Esophagus (tissue), 2 donors: Measurements from ENCODE around the gene RIMBP2. TPM values are rescaled to one million over a fixed set of nuclear protein-coding genes. Genes with fewer than 3 reads are reported as not detected.

Source experiments
- H3K27ac ChIP-seq, 2 donors: one replicate each; pipeline ENCODE4 v1.5.1; 2013; ENCODE audit warnings: low read depth in 2 of 2, mild to moderate bottlenecking in 2 of 2, inconsistent platforms in 1 of 2, low read length in 1 of 2, moderate library complexity in 1 of 2
- H3K27me3 ChIP-seq, 2 donors: one replicate each; pipeline ENCODE4 v1.6.1; 2013; ENCODE audit warnings: low read length in 2 of 2, control low read depth in 1 of 2, mild to moderate bottlenecking in 1 of 2; ENCODE audit not compliant: insufficient read depth in 2 of 2, control insufficient read depth in 1 of 2
- H3K36me3 ChIP-seq, 2 donors: one replicate each; pipeline ENCODE4 v1.6.1; 2013; ENCODE audit warnings: low read length in 1 of 2; ENCODE audit not compliant: control insufficient read depth in 2 of 2, insufficient read depth in 2 of 2
- H3K4me1 ChIP-seq, 2 donors: one replicate each; pipeline ENCODE4 v1.6.1; 2013; ENCODE audit warnings: low read length in 1 of 2; ENCODE audit not compliant: control insufficient read depth in 2 of 2, insufficient read depth in 2 of 2
- H3K4me3 ChIP-seq, 2 donors: one replicate each; pipeline ENCODE4 v1.5.1; 2013; ENCODE audit warnings: low read length in 2 of 2, mild to moderate bottlenecking in 2 of 2, low read depth in 1 of 2, moderate library complexity in 1 of 2
- H3K9me3 ChIP-seq, 2 donors: one replicate each; pipeline ENCODE4 v1.6.1; 2013; ENCODE audit warnings: mild to moderate bottlenecking in 2 of 2, low read depth in 1 of 2, low read length in 1 of 2, moderate library complexity in 1 of 2; ENCODE audit not compliant: control insufficient read depth in 2 of 2, insufficient read depth in 1 of 2
- WGBS, 2 donors: extraction: QIAGEN DNeasy Blood & Tissue Kit; methylation state at CpG; one replicate each; pipeline ENCODE4 v1.1.7; 2013; 5-methylcytosine and 5-hydroxymethylcytosine counted together
- polyA plus RNA-seq, 2 donors: library from polyadenylated mRNA; stranded (reverse); fragments of 200-250 nt; gene quantifications; one replicate each; pipeline ENCODE4 v1.2.3, GENCODE V29; 2013
- donor health status: healthy with polysubstance abuse.
- donor health status: Bipolar disorder and iron deficiency.

Gene RIMBP2
- polyA plus RNA-seq, 2 donors: 0.20 to 0.69 TPM

GRCh38 chr12:130421896-130422295, 294.2 kb downstream of the RIMBP2 start:
- H3K27ac ChIP-seq: no peak overlapping the region
- no peaks in the 10 kb centered on the region for H3K36me3 ChIP-seq
- WGBS, 2 donors: 60 to 62% methylated on average over 6 of the region's 6 CpGs
- no peaks in the 10 kb centered on the region for H3K27me3 ChIP-seq
- no peak overlapping the region for H3K4me3 ChIP-seq
- H3K9me3 ChIP-seq: no peaks in the 10 kb centered on the region
- no peaks in the 10 kb centered on the region for H3K4me1 ChIP-seq

GRCh38 chr12:130420071-130420470, 296.0 kb downstream of the RIMBP2 start:
- no peaks in the 10 kb centered on the region for H3K9me3 ChIP-seq
- WGBS, 2 donors: 65 to 81% methylated on average over 4 of the region's 4 CpGs
- no peaks in the 10 kb centered on the region for H3K4me1 ChIP-seq
- no peak overlapping the region for H3K4me3 ChIP-seq
- no peaks in the 10 kb centered on the region for H3K27me3 ChIP-seq
- H3K27ac ChIP-seq: no peak overlapping the region
- H3K36me3 ChIP-seq: no peaks in the 10 kb centered on the region

GRCh38 chr12:130419116-130419515, 297.0 kb downstream of the RIMBP2 start:
- H3K4me3 ChIP-seq: no peak overlapping the region
- H3K36me3 ChIP-seq: no peaks in the 10 kb centered on the region
- H3K9me3 ChIP-seq: no peaks in the 10 kb centered on the region
- no peaks in the 10 kb centered on the region for H3K4me1 ChIP-seq
- H3K27me3 ChIP-seq: no peaks in the 10 kb centered on the region
- 62 to 70% methylated on average over 6 of the region's 6 CpGs for WGBS, 2 donors
- no peak overlapping the region for H3K27ac ChIP-seq

GRCh38 chr12:130418251-130418650, 297.8 kb downstream of the RIMBP2 start:
- Histone ChIP-seq H3K9me3 (no peaks in the 10 kb centered on the region), H3K4me1 (no peaks in the 10 kb centered on the region), H3K36me3 (no peaks in the 10 kb centered on the region), H3K4me3 (no peak overlapping the region), H3K27me3 (no peaks in the 10 kb centered on the region), H3K27ac (no peak overlapping the region)
- WGBS, 2 donors: 66 to 70% methylated on average over 3 of the region's 3 CpGs

GRCh38 chr12:130414381-130414780, 301.7 kb downstream of the RIMBP2 start:
- Histone ChIP-seq H3K27me3 (no peaks in the 10 kb centered on the region), H3K4me3 (no peak overlapping the region), H3K36me3 (no peaks in the 10 kb centered on the region), H3K4me1 (no peaks in the 10 kb centered on the region), H3K27ac (no peak overlapping the region), H3K9me3 (no peaks in the 10 kb centered on the region)
- 85 to 87% methylated on average over 7 of the region's 7 CpGs for WGBS, 2 donors

GRCh38 chr12:130413909-130414308, 302.2 kb downstream of the RIMBP2 start:
- H3K27me3 ChIP-seq: no peaks in the 10 kb centered on the region
- no peaks in the 10 kb centered on the region for H3K36me3 ChIP-seq
- no peak overlapping the region for H3K4me3 ChIP-seq
- H3K27ac ChIP-seq: no peak overlapping the region
- H3K4me1 ChIP-seq: no peaks in the 10 kb centered on the region
- WGBS, 2 donors: 90 to 91% methylated on average over 18 of the region's 18 CpGs
- no peaks in the 10 kb centered on the region for H3K9me3 ChIP-seq

- no peaks in the 10 kb centered on the region for H3K27me3 ChIP-seq
- no peaks in the 10 kb centered on the region for H3K4me1 ChIP-seq
- no peak overlapping the region for H3K4me3 ChIP-seq
- 78 to 93% methylated on average over 8 of the region's 8 CpGs for WGBS, 2 donors
- no peaks in the 10 kb centered on the region for H3K9me3 ChIP-seq
- H3K36me3 ChIP-seq: no peaks in the 10 kb centered on the region
- no peak overlapping the region for H3K27ac ChIP-seq
Measured at GRCh38 chr12:130412384-130412783, 303.7 kb downstream of the RIMBP2 start.

- Histone ChIP-seq H3K4me3 (no peak overlapping the region), H3K27me3 (no peaks in the 10 kb centered on the region), H3K9me3 (no peaks in the 10 kb centered on the region), H3K27ac (no peak overlapping the region), H3K36me3 (no peaks in the 10 kb centered on the region), H3K4me1 (no peaks in the 10 kb centered on the region)
- 60 to 63% methylated on average over 7 of the region's 7 CpGs for WGBS, 2 donors
Measured at GRCh38 chr12:130405332-130405731, 310.8 kb downstream of the RIMBP2 start.

- Histone ChIP-seq H3K27ac (no peak overlapping the region), H3K4me1 (no peaks in the 10 kb centered on the region), H3K36me3 (no peaks in the 10 kb centered on the region), H3K27me3 (no peaks in the 10 kb centered on the region), H3K9me3 (no peaks in the 10 kb centered on the region), H3K4me3 (no peak overlapping the region)
- 74 to 86% methylated on average over 6 of the region's 6 CpGs for WGBS, 2 donors
Measured at GRCh38 chr12:130401703-130402102, 314.4 kb downstream of the RIMBP2 start.

- H3K9me3 ChIP-seq: no peaks in the 10 kb centered on the region
- no peaks in the 10 kb centered on the region for H3K36me3 ChIP-seq
- H3K4me1 ChIP-seq: no peaks in the 10 kb centered on the region
- H3K4me3 ChIP-seq: no peak overlapping the region
- WGBS, 2 donors: 69 to 81% methylated on average over 12 of the region's 12 CpGs
- no peaks in the 10 kb centered on the region for H3K27me3 ChIP-seq
- H3K27ac ChIP-seq: no peak overlapping the region
Measured at GRCh38 chr12:130398100-130398848, 317.8 kb downstream of the RIMBP2 start.
